Measurements from ENCODE around the gene PANX1.

Gene PANX1

GRCh38 chr11:94183251-94183885 lies 54.7 kb downstream of the PANX1 start:
- no peak for DNase-seq (ENCODE audit: low read depth in 4 of 4, low spot score in 1 of 4)

- no peak for DNase-seq (ENCODE audit: low read depth in 4 of 4, low spot score in 1 of 4)
Measured at GRCh38 chr11:94183886-94184264, 55.2 kb downstream of the PANX1 start.

GRCh38 chr11:94184362-94184761 lies 55.7 kb downstream of the PANX1 start:
- no peak for DNase-seq (ENCODE audit: low read depth in 4 of 4, low spot score in 1 of 4)

- DNase-seq (ENCODE audit: low read depth in 4 of 4, low spot score in 1 of 4), result no peak
Measured at GRCh38 chr11:94184846-94185245, 56.2 kb downstream of the PANX1 start.

GRCh38 chr11:94185416-94186084 lies 56.9 kb downstream of the PANX1 start:
- DNase-seq (ENCODE audit: low read depth in 4 of 4, low spot score in 1 of 4), result no peak

- no peak for DNase-seq (ENCODE audit: low read depth in 4 of 4, low spot score in 1 of 4)
Measured at GRCh38 chr11:94186342-94187203, 57.9 kb downstream of the PANX1 start.

- no peak for DNase-seq (ENCODE audit: low read depth in 4 of 4, low spot score in 1 of 4)
Measured at GRCh38 chr11:94193288-94193687, 64.6 kb downstream of the PANX1 start.

GRCh38 chr11:94194712-94195111 lies 66.1 kb downstream of the PANX1 start:
- DNase-seq (ENCODE audit: low read depth in 4 of 4, low spot score in 1 of 4), result no peak

GRCh38 chr11:94196363-94196762 lies 67.7 kb downstream of the PANX1 start:
- DNase-seq (ENCODE audit: low read depth in 4 of 4, low spot score in 1 of 4), result no peak

GRCh38 chr11:94198718-94199117 lies 70.1 kb downstream of the PANX1 start:
- no peak for DNase-seq (ENCODE audit: low read depth in 4 of 4, low spot score in 1 of 4)

- no peak for DNase-seq (ENCODE audit: low read depth in 4 of 4, low spot score in 1 of 4)
Measured at GRCh38 chr11:94199136-94200130, 70.8 kb downstream of the PANX1 start.

- no peak for DNase-seq (ENCODE audit: low read depth in 4 of 4, low spot score in 1 of 4)
Measured at GRCh38 chr11:94201004-94201465, 72.4 kb downstream of the PANX1 start.

- DNase-seq (ENCODE audit: low read depth in 4 of 4, low spot score in 1 of 4), result no peak
Measured at GRCh38 chr11:94203070-94203469, 74.4 kb downstream of the PANX1 start.

- DNase-seq (ENCODE audit: low read depth in 4 of 4, low spot score in 1 of 4), result no peak
Measured at GRCh38 chr11:94211261-94211830, 82.7 kb downstream of the PANX1 start.

GRCh38 chr11:94212898-94213297 lies 84.3 kb downstream of the PANX1 start:
- DNase-seq (ENCODE audit: low read depth in 4 of 4, low spot score in 1 of 4), result no peak

GRCh38 chr11:94217705-94218104 lies 89.1 kb downstream of the PANX1 start:
- no peak for DNase-seq (ENCODE audit: low read depth in 4 of 4, low spot score in 1 of 4)

GRCh38 chr11:94218372-94218771 lies 89.7 kb downstream of the PANX1 start:
- no peak for DNase-seq (ENCODE audit: low read depth in 4 of 4, low spot score in 1 of 4)

GRCh38 chr11:94219771-94220170 lies 91.1 kb downstream of the PANX1 start:
- no peak for DNase-seq (ENCODE audit: low read depth in 4 of 4, low spot score in 1 of 4)

GRCh38 chr11:94224078-94224477 lies 95.4 kb downstream of the PANX1 start:
- no peak for DNase-seq (ENCODE audit: low read depth in 4 of 4, low spot score in 1 of 4)
